CD4-positive, alpha-beta T cell treated with Interleukin-15 for 1 hour (primary cell): Measurements from ENCODE around the gene TMEM87B.

Source experiments
- DNase-seq: peaks from one replicate; pipeline ENCODE4 v3.0.0-alpha.2; 2020

Gene TMEM87B, protein sequence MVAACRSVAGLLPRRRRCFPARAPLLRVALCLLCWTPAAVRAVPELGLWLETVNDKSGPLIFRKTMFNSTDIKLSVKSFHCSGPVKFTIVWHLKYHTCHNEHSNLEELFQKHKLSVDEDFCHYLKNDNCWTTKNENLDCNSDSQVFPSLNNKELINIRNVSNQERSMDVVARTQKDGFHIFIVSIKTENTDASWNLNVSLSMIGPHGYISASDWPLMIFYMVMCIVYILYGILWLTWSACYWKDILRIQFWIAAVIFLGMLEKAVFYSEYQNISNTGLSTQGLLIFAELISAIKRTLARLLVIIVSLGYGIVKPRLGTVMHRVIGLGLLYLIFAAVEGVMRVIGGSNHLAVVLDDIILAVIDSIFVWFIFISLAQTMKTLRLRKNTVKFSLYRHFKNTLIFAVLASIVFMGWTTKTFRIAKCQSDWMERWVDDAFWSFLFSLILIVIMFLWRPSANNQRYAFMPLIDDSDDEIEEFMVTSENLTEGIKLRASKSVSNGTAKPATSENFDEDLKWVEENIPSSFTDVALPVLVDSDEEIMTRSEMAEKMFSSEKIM

GRCh38 chr2:112054847-112055729, at the start of gene TMEM87B:
Gene TMEM87B (plus strand): TSS chr2:112055269. CDS start chr2:112055592, 323 bp downstream.
- peak; percentile 99 for DNase-seq

GRCh38 chr2:112005406-112006075, 49.5 kb upstream of the TMEM87B start:
- DNase-seq, result no peak

- DNase-seq, result peak; percentile 55
Measured at GRCh38 chr2:112006076-112006410, 49.0 kb upstream of the TMEM87B start.

DNA sequence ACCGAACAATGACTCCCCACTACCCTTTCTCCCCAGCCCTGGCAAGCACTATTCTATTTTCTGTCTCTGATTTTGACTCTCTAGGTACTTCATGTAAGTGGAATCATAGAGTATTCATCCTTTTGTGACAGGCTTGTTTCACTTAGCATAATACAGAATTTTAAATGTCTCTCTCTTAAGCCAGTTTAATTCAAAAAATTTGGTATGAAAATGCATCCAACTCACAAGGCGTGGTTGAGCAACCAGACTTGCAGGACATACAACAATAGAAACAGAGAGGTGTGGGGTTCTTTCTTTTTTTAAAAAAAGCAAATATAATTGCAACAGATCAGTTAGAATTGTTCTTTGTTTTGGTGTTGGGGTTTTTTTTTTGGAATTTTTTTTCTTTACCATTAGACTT, 47.6 kb upstream of the TMEM87B start:
- no peak for DNase-seq

GRCh38 chr2:112008910-112009485, 46.1 kb upstream of the TMEM87B start:
- DNase-seq, result no peak

GRCh38 chr2:112010751-112011150, 44.3 kb upstream of the TMEM87B start:
- DNase-seq, result peak; percentile 43

DNA sequence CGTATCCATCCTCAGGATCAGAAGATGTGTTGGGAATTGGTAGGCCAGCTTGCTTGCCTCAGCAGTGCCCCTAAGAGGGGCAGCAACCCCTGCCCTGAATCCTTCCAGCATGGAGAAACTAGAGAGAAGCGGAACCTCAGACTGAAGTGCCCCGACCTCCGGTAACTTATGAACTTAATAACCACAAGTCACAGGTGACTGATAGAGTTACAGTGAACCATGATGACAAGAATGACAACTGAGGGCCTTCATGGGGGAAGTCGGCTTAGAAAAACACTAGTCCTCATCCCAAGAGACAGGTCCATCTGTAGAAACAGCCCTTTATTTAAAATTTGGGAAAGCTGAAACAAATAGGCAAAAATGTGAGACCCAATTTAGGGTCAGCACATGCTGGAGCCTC, 42.5 kb upstream of the TMEM87B start:
- DNase-seq, result no peak

DNA sequence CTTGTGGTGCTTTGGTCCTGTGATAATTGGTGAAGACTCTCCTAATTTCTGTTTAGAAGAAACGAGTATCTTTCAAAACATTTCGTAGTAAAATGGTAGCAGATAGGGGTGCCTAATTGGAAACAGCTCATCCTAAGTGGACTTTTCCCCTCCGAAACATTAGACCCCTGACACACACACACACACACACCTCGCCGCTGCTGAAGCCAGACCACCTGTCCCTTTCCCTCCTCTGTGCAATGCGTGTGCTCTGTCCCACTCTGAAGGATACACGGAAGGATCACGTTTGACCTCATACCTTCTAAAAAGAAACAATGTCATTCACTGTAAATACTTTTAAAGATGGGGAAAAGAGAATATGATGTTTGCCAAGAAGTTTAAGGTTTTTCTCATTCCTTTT, 36.2 kb upstream of the TMEM87B start:
- no peak for DNase-seq

DNA sequence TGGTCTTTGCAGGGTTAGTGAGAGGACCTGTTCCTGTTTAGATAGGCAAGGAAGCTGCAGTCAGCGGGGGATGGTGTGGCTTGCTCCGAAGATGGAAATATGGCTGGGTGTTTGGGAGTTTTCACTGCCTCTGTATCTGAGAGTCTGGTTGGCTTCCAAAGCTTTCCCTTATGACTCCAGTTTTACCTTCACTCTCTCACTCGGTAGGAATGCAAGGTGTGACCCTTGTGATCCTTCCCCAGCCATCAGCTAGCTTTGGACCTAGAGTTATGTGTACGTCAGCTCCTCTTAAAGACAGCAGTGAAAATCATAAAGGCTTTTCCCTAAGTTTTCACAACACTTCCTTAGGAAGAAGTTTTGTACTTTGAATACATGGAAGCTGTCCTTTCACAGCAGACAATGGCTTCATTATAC, 35.5 kb upstream of the TMEM87B start:
- no peak for DNase-seq

GRCh38 chr2:112020561-112020960, 34.5 kb upstream of the TMEM87B start:
- no peak for DNase-seq

DNA sequence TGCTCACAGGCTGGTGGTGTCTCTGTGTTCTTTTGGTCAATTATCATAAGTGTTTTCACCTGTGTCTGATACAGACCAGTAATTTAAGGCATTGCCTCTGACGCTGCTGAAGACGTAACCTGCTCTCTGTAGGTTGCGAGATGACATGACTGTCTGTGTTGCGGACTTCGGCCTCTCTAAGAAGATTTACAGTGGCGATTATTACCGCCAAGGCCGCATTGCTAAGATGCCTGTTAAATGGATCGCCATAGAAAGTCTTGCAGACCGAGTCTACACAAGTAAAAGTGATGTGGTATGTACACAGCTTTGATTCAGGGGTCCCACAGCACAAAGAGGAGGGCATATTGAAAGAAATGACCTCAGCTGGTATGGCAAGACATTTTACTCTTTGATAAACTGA, 33.8 kb upstream of the TMEM87B start:
- DNase-seq, result no peak

DNA sequence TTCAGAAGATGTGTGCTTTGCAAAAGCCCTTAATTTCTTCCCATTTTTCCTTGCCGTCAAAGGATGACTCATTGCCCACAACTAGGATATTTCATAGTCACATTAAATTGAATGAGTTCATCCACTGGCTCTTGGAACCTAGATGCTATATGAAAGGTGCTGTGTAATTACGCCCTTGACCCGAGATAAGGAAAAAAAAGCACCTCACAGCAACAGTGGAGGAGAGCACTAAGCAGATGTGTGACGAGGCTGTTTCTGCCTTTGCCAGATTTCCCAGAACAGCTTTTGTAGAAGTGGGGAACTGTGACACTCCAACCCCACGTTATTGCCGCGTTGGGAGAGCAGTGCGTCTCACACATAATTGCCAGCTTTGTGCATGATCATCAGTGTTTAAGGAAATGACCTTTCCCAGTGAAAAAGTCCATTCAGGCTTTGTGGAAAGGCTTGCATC, 33.3 kb upstream of the TMEM87B start:
- no peak for DNase-seq

DNA sequence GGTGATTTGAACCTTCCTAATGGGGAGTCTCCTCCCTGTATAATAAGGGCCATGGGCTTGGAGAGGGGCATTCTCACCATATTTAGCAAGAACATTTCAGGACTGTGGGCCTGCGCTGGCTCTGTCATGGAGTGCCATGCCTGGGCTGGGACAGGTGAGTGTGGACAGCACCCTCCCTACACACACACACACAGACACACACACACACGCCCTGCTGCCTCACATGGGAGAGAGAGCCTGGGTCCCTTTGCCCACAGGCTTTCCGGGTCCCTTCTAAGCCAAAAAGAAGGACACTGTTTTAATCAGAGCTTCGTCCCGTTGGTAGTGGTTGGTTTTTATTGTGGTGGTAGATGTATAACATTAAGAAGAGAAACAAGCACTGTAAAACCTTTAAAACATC, 31.4 kb upstream of the TMEM87B start:
- DNase-seq, result no peak

DNA sequence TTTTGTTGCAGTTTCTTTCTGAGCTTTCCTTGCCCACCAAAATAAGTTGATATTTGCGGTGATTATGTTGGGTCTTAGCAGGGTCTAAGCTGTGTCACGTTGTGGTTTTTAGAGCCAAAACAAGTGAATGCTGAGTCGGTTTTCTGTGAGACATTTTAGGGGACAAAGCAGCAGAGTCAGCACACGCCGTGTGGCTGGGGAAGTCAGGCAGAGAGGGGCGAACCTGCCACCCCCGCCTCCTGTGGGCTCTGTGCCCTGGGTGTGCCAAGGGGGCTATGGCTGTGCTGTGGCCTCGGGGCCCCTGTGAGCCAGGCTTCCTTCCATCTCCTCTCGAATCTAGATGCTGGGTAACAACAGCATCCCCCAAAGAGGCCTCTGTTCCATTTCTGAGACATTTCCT, 30.8 kb upstream of the TMEM87B start:
- no peak for DNase-seq

DNA sequence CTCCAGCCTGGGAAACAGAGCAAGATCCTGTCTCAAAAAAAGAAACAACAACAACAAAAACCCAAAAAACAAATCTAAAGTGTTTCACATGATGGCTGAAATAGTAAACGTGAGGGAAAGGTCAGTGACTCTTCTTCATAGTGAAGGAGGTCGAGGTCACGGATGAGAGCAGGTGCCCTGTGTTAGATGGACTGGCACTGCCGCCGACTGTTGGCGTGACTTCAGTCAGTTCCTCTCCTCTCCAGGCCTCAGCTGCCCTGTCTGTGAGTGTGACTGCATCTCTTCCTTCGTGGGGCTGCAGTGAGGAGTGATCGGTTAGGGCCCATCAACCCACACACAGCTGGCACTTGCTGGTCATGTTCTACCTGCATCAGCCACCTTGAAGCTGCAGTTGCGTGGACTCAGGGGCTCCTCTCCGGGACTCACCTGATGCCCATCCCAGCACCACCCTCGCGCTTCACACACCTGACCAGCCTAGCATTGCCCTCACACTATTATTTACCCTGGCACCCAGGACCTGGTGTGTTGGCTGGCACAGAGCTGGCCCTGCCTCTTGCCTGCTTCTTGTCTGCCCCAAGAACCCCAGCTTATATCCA, 30.1 kb upstream of the TMEM87B start:
- DNase-seq, result no peak

- no peak for DNase-seq
Measured at GRCh38 chr2:112026509-112026908, 28.6 kb upstream of the TMEM87B start.

DNA sequence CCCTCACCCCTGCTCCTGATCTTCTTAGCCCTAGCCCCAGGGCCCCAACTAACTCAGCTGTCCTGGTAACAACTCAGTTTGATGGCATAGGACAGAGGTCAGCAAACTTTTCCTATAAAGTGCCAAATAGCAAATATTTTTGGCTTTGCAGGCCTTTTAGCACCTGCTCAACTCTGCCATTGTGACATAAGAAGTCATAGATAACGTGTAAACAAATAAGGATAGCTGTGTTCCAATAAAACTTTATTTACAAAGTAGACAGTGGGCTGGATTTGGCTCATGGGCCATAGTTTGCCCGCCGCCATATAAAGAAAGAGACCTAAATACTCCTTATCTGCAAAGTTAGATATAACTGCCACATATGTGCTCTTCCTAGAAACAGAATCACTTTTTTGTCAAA, 27.3 kb upstream of the TMEM87B start:
- no peak for DNase-seq

DNA sequence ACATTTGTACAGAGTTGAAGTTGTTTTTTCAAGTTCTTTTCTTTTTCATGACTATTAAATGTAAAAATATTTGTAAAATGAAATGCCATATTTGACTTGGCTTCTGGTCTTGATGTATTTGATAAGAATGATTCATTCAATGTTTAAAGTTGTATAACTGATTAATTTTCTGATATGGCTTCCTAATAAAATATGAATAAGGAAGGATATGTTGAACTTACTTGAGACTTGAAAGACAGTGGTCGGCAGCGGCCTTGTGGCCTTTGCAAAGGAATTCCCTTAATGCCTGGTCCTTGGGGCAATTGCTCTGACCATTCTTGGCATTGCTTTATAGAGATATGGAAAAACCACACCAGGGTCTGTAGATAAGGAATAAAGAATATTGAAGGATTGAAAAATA, 25.9 kb upstream of the TMEM87B start:
- no peak for DNase-seq

DNA sequence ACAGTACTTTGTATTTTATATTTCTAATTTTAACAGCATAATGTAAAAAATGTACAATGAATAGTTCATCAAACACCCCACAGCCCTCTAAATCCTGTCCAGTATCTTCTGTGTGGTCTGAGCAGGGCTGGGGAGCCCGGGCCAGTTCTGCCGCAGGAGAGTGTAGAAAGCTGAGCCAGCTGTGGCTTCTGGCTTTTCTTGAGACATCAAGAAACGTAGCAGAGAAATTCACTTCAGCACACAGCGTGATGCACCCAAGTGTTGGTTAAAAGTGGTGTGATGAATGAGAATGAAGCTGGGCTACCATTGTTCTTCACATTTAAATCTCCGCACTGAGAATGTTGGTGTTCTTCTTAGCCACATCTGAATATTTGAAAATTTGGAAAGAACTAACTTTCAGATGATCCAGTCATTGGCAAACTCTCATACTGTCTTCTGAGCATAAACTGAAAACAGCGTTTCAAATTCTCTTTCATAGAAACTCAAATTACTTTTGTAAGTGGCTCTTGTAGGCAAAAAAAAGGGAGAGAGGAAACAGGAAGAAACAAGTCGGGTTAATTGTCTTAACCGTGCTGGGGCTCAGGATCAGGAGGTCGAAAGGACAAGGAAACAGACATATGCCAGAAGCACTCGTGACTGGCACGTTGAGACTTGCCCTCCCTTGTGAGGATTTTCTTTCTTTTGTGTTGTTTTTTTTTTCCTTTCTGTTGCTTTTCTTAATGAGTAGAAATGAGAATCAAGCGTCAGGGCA, 23.4 kb upstream of the TMEM87B start:
- no peak for DNase-seq

GRCh38 chr2:112032224-112032586, 22.9 kb upstream of the TMEM87B start:
- DNase-seq, result no peak

DNA sequence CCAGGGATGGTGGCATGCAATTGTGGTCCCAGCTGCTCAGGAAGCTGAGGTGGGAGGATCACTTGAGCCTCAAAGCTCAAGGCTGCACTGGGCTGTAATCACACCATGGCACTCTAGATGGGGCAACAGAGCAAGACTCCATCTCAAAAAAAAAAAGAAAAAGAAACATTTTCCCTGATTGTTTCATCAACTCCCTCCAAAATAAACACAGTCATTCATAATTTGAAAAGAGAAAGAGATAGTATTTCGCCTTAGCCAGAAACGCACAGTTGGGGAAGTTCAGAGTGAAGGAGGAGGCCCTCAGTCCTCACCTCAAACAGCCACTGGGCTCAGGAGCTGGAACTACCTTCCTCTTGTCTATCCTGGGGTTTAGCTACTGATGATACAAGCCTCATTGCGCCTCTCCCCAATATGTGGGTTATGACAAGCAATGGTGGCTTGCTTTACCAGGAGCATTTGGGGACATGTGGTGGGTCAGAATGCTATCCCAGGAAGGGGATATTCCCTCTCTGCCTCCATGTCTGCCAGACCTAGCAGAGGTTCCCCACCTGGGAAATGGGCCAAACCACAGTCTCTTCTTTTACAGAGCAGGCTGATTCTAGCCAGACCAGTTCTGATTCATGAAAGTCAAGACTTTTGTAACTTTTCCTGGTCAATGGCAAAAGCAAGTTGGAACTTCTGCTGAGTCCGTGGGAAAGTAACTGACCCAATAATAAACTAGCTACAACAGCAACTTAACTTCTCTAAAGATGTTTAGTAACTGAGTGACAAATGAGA, 22.2 kb upstream of the TMEM87B start:
- DNase-seq, result no peak
